Stimulated activated CD8-positive, alpha-beta memory T cell treated with anti-CD3 and anti-CD28 coated beads, Interleukin-15, amount 100 ng/mL, for 1 hour (primary cell): ENCODE results near the gene FBXW11.

Source experiments
- DNase-seq: peaks from one replicate; pipeline ENCODE4 v3.0.0-alpha.2; 2020; ENCODE audit warnings: low read depth

FBXW11 gene

DNA sequence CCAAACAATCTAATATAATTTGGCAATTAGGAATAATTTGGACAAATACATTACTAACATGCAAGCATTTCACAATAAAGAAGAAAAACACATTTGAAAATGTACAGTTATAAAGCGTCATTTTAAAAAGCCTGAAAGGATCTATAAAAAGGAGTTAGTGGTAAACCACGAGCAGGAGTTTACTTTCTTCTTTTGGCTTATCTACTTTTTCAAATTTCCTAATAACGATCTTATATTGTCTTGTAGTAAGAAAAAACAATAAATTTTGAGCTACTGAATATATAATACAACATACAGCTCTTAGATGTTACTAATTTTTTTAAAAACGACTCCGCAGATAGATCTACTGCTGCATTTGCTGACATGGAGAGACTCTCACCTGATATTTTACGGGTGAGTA lies 141.0 kb downstream of the FBXW11 start:
- no peak for DNase-seq

DNA sequence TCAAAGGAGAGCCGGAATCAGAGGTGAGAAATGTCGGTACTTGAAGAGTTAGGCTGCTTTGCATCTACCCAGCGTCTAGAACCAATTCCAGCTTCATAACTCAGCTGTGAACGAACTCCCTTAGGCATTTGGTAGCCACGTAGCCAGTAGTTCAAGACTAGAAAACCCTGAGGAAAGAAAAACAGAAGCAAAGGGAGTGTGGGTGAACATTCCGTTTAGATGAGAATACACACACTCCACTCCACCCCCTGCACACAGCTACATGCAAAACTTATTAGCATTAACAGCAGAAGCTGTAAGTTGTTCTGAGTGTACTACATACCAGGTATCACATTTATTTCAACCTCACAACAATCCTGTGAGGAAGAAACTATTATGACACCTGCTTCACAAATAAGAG lies 142.5 kb downstream of the FBXW11 start:
- no peak for DNase-seq

DNA sequence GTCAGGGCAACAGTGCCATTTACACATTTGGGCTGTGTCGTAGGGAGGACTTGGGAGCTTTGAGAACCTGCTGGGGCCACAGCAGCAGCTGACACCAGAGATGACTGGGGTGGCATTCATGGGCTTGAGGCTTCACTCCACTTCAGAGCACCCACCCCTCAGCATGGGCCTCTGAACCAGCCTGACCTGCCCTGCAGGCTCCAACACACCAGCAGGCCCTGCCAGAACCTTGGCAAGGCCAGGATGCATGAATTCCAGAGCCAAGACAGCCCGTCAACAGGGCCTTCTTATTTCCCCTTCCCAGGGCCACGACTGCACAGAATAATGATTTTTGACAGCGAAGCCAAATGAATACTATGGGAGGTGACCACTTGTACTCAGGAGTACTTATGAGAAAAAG lies 143.8 kb downstream of the FBXW11 start:
- no peak for DNase-seq

DNA sequence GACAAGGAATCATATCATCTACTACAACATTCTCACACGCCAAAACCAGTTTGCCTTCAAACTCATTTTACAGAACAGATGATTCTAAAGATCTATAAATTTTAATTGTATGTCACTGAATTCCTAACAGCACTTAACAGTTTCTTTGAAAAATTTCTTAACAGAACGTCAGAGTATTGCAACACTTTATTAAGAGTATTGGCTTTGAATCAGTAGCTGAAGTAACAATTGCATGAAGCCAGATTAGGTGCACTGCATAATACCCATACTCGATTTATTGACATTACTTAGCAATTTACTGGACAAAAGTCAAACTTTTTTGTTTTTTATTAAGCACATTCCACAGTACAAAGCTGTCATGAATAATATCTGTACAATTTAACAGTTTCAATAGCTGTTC lies 145.1 kb downstream of the FBXW11 start:
- no peak for DNase-seq

DNA sequence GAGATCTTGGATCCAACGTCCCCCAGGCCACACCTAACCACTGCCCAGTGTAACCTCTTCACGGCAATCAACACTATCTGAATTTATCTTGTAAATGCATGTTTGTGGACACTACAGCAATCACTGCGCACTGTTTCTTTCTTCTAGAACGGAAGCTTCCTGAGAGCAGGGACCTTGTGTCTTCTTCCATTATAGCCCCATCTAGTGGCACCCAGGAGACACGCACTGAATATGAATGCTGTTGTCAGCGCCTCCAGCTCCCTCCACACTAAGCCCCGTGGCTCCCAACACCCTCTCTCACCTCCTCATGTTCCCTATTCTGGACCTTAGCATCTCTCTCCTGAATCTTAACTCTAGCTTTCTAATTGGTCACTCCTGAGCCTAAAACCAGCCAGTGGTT lies 148.1 kb downstream of the FBXW11 start:
- DNase-seq = no peak

DNA sequence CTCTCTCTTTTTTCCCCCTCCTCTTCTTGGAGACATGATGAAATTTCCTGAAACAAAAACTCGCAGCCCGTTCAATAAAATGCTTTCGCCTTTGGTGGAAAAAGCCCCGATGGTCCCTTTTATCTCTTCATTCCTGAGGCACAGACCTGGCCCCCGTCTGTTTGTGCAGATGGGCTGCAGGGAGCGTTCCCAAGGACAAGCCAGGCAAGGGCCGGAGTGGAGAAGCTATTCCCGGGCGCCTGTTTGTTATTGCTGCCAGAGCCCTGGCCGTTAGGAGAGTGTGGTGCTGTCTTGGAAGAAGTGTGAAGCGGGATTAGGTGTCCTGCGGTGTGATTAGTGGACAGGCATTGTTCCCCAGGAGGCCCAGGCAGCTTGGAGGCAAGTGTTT lies 149.0 kb downstream of the FBXW11 start:
- DNase-seq = no peak

DNA sequence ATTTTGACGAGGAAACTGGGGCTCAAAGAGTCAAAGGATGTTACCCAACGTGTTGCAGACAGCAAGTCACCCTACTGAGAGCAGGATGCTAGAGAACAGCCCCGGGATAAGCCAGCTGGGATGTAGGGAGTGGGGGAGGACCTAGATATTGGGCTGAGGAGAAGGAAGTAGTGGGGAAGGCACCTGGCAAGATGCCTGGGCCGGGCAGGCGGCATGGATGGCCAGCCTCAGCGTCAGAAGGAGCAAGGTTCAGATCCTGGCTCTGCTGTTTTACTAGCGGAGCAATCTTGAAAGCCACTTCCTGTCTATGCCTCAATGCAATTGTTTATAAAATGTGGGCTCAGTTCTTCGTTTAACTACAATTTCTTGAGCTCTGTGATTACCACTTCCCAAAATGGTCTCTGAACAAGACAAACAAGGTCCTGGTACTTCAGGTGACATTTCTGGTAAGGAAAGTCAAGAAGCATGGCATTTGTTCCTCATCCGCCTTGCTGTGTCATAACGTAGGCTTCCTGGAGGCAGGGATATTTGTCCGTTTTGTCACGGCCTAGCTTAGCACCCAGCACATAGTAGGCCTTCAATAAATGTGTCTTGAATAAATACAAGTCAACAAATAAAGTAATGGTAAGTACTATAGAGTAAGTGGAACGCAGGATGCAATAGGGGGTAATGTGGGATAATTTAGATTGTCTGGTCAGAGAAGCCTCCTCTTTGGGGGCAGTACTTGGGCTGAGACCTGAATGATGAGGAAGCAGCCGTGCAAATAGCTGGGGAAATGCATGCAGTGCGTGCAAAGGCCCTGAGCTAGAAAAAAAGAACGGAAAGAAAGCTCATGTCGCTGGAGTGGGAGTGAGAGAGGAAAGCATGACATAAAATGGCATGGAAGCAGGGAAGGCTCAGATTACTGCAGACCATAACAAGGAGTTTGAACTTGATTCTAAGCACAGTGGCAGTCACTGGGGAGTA lies 150.4 kb downstream of the FBXW11 start:
- no peak for DNase-seq

DNA sequence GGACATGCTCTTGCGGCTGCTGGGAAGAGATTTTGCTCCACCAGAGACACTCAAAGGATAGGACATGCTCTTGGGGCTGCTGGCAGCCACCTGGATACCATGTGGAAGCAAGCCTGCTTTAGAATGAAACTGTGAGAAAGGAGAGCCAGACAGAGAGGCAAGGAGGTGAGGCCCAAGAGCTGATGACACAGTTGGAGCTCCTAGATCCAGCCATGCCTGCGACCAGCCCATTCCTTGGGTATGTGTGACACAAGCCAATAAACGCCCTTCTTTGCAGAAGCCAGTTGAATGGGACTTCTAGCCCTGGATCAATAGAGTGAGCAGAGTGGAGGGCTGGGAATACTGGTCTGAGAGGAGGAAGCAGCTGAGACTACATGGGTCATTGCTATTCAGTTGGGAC lies 151.2 kb downstream of the FBXW11 start:
- no peak for DNase-seq

DNA sequence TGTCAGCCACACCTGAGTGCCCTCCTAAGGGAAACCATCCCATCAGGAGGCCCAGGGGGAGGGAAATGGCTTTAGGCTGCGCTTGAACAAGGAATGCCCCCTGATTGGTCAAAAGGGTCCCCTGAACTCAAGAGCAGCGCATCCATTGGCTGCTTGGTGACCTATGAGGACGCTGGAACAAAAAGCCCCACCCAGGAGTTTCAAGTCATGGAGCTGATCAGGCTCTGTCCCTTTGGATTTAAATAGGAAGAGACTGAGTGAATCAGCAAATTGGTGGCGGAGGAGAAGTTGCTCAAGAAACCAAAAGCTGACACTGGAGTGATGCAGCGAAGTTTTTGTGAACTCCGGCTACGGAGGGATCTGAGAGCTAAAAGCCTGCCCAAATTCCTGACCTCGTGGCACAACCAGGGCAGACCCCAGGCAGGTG lies 154.2 kb downstream of the FBXW11 start:
- no peak for DNase-seq

DNA sequence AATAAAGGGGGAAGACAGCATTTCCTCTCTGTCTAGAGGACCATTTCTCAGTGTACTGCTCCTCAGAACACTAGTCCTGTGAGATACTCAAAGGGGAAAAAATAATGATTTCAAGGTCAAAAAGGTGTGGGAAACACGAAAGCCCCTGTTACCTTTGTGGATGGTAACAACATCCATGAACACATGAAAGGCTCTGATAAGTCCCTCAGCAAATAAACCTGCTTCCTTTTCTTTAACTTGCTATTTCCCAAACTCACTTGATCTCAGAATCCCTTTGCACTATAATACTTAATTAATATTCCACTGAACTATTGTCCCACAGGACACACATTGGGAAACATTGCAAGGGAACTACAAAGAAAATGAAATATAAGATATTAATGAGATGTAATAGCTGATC lies 155.2 kb downstream of the FBXW11 start:
- no peak for DNase-seq

DNA sequence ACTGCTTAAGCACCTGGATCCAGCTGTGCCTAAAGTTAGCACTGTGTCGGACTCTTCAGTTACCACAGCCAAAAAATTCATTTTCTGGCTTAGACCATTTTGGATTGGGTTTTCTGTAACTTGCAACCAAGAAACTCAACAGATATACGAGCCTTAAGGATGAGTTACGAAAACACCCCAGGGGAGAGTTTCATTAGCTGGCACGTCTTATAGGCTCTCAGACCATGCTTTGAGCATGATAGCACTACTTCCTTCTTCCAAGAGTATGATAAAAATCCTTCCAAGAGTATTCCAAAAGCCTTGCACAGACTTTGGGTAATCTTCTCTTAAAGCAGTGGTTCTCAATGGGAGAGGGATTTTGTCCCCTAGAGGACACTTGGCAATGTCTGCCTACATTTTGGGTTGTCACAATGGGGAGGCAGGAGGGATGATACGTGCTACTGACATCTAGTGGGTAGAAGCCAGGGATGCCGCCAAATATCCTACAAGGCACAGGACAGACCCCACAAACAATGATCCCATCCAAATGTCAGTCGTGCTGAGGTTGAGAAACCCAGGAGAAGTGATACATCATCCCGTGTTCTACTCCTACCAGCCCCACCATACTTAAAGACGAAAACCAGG lies 156.0 kb downstream of the FBXW11 start:
- DNase-seq = no peak

DNA sequence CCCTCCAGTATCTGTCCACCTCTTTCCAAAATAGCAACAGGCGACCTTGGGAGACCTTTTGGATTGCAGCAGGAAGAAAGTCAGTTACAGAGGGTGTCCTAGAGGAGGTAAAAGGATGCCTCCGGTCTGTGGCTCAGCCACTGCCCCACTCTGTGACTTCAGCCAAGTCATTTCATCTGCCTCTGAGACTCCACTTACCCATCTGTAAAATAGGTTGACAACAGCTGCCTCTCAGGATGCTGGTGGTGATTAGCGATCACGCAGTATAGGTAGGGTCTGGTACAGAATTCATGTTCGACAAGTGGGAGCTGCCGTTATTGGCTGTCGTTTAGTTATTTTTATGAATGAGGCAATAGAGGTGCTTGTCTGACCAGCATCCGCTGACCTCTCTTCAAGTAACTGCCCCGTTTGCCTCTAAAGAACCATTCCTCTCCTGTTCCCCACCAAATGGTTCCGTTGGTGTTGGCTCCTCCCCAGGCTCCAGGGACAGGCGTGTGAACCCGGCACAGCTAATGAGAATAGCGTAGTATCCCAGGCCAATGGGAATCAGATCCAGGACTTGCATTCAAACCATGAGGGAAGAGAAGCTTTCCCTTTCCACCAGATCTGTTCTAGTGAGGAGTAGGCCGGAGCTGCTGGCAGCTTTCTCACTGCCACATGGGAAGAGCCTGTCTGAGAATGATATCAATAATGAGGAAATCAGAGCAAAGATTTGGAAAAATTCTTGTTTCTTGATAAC lies 156.7 kb downstream of the FBXW11 start:
- DNase-seq = no peak

DNA sequence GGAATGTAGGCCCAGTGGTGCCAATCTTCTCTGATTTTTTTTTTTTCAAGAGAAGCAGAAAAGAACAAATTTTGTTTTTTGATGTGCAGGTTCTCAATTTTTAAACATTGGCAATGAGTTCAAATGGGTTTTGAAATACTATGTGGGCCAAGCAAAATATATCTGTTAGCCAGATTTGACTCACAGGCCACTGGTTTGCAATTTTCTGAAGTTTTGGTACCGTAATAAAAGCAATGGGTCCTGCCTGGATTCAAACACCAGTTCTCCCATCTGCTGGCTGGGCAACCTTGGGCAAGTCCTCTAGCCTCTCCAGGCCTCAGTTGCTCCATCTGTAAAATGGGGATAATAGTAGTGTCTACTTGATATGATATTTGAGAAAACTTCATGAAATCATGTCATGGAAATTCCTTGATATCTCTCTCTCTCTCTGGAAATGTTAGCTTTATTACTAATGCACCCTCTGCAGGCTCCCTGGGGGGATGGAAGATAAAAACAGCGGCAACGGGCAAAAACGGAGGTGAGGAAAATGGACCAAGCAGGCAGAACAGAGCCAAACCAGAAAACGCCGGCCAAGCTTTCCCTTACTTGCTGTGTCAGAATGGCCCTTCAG lies 157.4 kb downstream of the FBXW11 start:
- no peak for DNase-seq

DNA sequence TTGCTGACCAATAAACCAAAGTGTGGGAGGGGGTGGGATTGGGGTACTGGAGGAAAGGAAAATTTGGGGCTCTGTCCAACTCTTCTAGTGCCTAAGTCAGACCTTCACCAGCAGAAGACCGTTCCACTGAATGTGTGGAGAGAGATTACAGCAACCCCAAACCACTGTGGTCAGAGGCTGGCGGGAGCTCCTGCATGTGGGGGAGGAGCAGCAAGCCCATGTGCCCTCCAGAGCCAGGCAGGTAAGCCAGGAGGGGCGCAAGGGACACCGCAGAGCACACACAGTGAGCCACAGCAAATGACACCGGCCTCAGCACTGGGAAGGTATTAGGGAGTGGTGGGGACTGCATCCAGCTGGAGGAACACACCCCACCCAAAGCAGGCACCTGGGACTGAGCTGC lies 158.0 kb downstream of the FBXW11 start:
- no peak for DNase-seq

DNA sequence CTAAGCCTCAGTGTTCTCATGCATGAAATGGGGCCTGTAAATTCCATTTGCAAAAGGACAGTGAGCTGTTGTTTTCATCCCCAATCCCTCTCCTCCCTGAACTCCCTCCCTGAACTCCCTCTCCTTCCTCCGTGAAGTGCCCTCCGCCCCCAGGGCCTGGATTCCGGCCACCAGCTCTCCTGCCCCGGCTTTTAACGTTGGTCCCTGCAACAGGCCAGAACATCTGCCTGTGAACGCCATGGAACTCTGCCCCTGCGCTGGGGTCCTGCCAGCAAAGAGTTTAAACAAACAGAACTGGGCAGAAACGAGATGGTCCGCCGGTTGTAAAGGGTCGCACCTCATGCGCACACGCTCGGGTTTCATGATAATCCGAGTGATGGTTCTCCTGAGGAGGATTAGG lies 158.4 kb downstream of the FBXW11 start:
- DNase-seq = no peak

DNA sequence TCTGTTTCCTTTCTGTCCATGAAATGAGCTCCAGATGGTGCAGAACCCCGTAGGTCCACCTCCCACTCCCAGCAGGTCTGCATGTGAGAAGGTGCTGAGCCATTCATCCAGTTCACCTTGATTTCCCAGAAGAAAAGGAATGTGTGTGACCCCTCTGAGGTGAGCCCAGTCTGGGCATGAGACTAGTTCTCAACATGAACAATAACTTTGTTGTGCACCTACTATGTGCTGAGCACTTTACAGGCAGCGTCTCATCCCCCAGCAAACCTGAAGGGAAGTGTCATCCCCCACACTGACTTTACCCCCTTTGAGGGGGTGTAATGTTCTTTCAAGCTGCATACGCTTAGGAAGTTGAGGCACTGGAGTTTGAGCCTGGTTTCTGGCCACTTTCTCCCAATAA lies 159.4 kb downstream of the FBXW11 start:
- no peak for DNase-seq

DNA sequence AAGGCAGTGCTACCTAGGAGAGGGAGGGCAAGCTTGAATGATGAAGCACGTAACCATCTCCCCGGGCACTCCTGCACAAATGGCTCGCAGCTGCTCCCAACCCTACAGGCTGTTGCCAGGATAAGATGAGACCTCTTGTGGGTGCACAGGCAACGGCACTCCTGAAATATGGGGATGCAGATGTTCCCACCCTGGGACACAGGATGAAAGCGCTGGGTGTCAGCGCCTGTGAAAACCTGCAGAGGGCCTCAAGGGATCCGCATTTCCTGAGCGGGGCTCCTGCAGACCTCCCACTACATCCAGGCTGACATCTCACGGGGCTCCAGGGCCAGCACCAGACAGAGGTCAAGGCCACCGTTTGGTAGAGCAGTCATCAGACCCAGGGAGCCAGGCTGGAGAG lies 160.1 kb downstream of the FBXW11 start:
- no peak for DNase-seq

DNA sequence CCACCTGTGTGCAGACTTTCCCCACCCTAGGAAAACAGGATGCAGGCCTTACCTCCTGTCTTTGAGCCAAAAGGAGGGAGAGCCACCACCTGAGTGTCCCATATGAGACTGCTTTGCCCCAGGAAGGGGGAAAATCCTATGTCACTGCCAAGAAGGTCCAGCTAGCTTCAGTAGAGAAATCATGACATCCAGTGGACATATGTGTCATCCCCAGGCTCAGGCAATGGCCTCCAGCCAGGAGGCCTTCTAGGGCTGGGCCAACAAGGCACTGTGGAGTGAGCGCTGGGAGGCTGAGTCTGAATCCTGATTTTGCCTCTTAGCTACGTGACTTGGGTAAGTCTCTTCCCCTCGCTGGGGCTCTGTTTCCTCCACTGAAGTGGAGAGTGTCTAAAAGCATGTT lies 160.6 kb downstream of the FBXW11 start:
- no peak for DNase-seq

DNA sequence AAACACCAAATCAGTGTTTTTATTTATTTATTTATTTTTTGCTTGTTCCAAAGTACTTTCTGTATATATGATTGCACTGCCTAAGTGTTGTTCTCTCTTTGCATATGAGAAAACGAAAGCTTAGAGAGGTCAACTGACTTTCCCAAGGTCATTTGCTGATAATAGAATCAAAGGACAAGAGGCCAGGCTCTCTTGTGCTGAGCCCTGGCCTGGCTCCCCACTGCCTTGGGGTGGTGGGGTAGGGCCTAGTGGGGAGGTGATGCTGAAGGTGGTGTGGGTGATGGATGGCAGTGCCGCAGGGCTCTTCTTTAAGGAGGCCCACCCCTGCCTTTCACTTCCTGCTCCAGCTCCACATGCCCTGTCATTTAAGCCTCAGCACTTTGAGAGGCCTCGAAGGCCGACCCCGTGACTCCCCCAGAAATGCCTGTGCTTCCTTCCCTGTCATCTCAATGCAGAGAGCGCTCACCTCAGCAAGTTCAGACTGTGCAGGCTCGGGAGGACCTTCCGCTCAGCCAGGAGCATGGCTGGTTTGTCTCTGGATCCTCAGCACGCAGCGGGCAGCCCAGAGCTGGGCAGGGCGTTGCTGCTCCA lies 161.3 kb downstream of the FBXW11 start:
- no peak for DNase-seq

DNA sequence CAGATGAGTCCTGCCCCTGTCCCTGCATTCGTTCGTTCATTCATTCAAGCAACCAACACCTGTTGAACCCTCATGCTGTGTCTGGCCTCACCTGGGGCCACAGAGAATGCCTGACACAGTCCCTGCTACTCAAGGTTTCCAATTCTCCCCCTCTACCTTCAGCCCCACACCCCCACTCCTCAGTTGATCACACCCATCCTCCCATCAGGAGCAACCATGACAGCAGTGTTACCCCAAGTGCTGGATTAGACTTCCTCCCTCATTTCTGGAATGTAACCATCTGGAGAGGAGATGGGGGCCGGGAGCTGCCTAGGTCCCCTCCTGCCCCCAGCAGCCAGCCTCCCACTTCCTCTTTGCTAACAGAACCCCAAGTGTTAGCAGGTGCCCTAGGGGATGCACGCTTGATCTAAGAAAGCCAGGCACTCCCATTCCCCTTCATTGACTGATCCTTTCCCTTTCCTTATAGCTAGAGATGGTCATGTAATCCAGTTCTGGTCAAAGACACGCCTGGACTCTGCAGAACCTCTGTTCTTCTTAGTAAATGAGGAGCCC lies 163.6 kb downstream of the FBXW11 start:
- no peak for DNase-seq

DNA sequence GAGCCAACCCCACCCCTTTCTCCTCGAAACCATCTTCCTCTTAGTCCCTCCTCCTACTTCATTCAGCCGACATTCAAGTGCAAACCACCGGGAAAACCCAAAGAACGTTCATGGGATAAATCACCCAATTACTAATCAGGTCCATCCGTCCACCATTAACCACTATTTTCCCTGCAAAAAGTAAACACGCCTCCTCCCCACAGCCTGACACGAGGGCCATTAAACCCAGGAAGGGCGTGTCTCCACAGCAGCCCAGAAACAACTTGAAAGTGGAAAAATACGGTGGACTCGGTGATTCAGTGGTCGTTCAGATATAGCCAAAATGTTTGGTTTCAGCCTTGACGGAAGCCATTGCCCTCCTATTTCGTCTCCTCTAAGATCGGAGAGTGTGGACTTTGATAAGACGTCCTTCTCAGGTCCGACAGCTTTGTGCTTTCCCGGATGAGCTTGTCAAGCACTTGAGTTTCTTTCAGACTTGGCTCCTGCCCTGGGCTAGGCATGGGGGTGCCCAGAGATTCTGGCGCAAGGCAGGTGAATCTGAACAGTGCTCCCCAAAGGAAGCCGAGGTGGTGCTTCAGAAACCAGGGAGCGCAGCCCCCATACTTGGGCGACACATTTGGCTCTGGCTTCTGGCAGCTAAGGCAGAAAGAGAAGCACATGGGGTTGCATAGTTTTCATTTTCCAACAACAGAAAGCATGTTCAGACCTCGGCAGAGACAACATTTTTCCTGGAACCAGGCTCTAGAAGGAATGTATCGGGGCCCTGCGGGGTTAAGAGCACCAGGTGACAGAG lies 164.3 kb downstream of the FBXW11 start:
- DNase-seq = no peak
